Fibroblast of villous mesenchyme (primary cell): ENCODE measurements around the gene CDC42EP5. TPM values are rescaled to one million over a fixed set of nuclear protein-coding genes. Genes with fewer than 3 reads are reported as not detected.
A peak's percentile ranks its signal among the peaks of the same experiment; 100 is the strongest.
"Not testable (repeated sequence)": the region's sequence is repeated elsewhere in the genome, so short reads cannot be mapped to it uniquely, and the experiment has no call there.

Experiments used
- DNase-seq: peaks from one replicate; pipeline ENCODE4 v3.0.0-alpha.2; 2010; ENCODE audit warnings: low read depth
- H3K4me3 ChIP-seq: 2 replicates; pipeline ENCODE4 v1.5.1; 2011; ENCODE audit warnings: low read depth, mild to moderate bottlenecking, low read length
- total RNA-seq: library from RNA; depleted of rRNA; stranded (reverse); fragments of >200 nt; gene quantifications from 2 replicates; pipeline ENCODE4 v1.2.3, GENCODE V29; 2012
- TF ChIP-seq, protein P1 (sequence below): IDR thresholded peaks from 2 replicates; pipeline ENCODE4 v1.5.1; 2012; ENCODE audit warnings: low read depth, mild to moderate bottlenecking, low read length; ENCODE audit not compliant: insufficient read depth

Gene CDC42EP5
- total RNA-seq, 1 donor: 12.5 TPM

DNA sequence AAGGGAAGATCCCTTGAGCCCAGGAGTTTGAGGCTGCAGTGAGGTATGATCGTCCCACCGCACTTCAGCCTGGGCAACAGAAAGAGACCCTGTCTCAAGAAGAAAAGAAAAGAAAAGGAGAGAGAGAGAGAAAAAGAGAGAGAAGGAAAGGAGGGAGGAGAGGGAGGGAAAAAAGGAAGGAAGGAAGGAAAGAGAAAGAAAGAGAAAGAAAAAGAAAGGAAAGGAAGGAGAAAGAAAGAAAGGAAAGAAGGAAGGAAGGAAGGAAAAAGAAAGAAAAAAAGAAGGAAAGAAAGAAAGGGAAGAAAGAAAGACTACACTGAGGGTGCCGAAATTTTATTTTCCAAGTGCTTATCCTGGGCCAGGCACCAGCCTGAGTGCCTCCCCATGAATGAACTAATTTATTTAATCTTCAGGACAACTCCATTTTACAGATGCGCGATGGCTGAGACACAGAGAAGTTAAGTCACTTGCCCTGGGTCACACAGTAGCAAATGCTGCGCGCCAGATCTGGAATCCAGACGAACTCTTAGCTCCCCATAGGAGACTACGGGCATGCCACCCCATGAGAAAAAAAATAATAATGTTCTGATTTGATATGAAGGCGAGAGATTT, 2.7 kb downstream of the CDC42EP5 start:
- TF ChIP-seq, protein P1, sequence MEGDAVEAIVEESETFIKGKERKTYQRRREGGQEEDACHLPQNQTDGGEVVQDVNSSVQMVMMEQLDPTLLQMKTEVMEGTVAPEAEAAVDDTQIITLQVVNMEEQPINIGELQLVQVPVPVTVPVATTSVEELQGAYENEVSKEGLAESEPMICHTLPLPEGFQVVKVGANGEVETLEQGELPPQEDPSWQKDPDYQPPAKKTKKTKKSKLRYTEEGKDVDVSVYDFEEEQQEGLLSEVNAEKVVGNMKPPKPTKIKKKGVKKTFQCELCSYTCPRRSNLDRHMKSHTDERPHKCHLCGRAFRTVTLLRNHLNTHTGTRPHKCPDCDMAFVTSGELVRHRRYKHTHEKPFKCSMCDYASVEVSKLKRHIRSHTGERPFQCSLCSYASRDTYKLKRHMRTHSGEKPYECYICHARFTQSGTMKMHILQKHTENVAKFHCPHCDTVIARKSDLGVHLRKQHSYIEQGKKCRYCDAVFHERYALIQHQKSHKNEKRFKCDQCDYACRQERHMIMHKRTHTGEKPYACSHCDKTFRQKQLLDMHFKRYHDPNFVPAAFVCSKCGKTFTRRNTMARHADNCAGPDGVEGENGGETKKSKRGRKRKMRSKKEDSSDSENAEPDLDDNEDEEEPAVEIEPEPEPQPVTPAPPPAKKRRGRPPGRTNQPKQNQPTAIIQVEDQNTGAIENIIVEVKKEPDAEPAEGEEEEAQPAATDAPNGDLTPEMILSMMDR: no peak
- H3K4me3 ChIP-seq: no peak overlapping the region
- no peak for DNase-seq

DNA sequence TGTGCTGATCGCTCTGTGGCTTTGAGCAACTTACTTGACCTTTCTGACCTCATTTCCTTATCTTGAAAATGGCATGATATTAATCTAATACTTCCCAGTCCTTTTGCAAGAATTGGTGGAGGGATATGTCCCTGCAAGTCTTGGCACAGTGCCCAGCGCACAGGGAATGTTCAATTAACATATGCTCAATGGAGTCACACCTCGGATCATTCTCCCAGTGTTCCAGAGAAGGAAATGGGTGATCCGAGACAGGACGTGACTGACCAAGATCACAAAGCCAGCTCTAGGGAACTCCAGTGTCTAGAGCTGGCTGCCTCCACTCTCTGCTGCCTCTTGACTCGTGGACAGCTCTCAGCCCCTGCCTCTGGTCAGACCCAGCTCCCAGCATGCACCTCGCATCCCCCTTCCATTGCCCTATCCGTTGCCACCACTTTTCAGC, 3.6 kb downstream of the CDC42EP5 start:
- H3K4me3 ChIP-seq: no peak overlapping the region
- DNase-seq: no peak
- TF ChIP-seq, protein P1: no peak

DNA sequence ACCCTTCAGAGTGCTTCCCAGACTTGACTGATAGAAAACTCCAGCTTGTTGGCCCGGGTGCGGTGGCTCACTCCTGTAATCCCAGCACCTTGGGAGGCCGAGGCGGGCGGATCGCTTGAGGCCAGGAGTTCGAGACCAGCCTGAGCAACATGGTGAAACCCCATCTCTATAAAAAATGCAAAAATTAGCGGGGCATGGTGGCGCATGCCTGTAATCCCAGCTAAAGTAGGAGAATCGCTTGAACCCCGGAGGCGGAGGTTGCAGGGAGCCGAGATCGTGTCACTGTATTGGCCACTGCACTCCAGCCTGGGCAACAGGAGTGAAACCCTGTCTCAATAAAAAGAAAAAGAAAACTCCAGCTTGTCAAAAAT, 7.0 kb downstream of the CDC42EP5 start:
- not testable (repeated sequence) for H3K4me3 ChIP-seq

DNA sequence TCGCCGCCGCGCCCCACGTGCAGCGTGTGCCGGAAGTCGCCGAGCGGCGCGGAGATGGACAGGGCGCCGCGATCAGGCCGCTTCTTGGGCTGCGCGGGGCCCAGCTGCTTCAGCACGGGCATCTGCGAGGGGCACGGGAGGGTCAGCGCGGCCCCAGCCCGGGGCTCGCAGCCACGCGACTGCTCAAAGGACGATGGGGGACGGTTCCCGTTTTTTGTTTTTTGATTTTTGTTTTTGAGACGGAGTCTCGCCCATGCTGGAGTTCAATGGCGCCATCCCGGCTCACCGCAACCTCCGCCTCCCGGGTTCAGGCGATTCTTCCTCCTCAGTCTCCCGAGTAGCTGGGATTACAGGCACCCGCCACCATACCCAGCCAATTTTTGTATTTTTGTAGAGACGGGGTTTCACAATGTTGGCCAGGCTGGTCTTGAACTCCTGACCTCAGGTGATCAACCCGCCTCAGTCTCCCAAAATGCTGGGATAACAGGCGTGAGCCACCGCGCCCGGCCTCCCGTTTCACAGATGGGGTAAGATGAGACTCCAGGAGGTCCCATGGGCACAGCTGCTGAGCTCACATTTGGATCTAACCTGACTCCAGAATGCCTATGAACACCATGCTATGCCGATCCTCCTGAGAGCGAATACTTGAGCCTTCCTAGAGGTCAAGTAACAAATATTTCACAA, 7.5 kb downstream of the CDC42EP5 start:
- no peak for DNase-seq
- no peak overlapping the region for H3K4me3 ChIP-seq
- TF ChIP-seq, protein P1: no peak

More for the DNA sequence above, 7.0 kb downstream of the CDC42EP5 start:
- DNase-seq: not testable (repeated sequence)

DNA sequence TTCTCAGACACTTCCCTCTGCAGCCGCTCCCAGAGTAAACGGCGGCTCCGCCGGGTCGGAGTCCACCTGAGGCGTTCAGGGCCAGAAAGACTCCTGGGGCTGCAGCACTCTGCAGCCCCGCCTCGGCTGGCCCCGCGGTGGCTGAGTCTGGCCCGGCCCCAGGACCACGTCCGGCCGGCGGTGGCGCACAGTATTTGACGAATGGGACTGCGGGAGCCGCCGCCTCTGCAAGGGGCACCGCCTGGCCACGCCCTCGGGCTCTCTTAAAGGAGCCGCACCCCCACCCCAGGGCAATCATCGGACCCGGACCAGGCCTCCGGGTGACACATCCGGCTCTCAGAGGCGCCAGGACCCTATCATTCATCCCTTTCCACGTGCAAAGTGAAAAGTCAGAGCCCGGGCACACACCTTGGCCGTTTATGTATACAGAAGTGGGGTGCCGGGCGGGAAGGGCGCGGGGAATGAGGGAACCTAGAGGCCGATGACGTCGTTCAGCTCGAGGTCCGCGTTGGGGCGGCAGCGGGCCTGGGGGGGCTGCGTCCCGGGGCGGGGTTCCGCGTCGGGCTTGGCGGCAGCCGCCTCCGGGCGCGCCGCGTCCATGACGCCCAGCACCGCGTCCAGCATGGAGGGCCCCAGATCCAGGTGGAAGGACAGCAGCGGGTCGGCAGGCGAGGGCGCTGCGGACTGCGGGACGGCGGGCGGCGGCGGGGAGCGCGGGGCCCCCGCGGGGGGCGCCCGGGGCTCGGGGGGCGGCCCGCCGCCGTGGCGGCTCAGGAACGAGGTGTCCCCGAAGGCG, 8.3 kb downstream of the CDC42EP5 start:
- peak overlapping the region; percentile 69 for H3K4me3 ChIP-seq
- peak; percentile 82 for DNase-seq
- TF ChIP-seq, protein P1: no peak

DNA sequence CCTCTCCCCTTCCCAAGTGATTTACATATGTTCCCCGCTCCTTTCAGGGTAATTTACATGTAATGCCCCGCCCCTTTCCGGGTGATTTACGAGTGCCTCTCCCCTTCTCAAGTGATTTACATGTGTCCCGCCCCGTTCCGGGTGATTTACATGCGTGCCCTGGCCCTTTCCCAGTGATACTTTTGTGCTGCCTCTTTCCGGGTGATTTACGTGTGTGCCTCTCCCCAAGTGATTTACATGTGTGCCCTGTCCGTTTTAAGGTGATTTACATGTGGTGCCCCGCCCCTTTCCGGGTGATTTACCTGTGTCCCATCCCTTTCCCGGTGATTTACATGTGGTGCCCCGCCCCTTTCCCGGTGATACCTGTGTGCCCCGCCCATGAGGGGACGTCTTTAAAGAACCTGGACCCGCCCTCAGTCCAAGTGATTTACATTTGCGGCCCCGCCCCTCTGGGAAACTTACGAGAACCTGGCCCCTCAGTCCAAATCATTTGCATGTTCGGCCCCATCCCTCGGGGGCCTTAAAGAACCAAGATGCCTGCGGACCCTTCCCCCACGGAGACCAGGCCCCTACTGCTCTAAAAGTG, 9.0 kb downstream of the CDC42EP5 start:
- TF ChIP-seq, protein P1: no peak
- peak overlapping the region; percentile 69 for H3K4me3 ChIP-seq
- DNase-seq: peak; percentile 79
